Tibial artery (tissue), 4 donors: Measurements from ENCODE around the gene DLG2.

Source experiments
- DNase-seq, 2 donors: peaks; one replicate each; pipeline ENCODE4 v3.0.0-alpha.2; 2019
- H3K27ac ChIP-seq, 2 donors: fragments of 200-600 bp; sonication (generic) in 1 of 2; 1 replicate in 1 of 2; 2 replicates in 1 of 2; pipeline ENCODE4 v1.5.1; 2018 to 2019; ENCODE audit warnings: mild to moderate bottlenecking in 1 of 2
- H3K27me3 ChIP-seq, 2 donors: fragments of 200-600 bp; sonication (generic) in 1 of 2; one replicate each; pipeline versions ENCODE4 v1.5.1 to v1.6.0; 2016 to 2019
- H3K36me3 ChIP-seq, 3 donors: fragments of 200-600 bp; sonication (generic) in 2 of 3; one replicate each; pipeline ENCODE4 v1.5.1; 2016 to 2019; ENCODE audit warnings: mild to moderate bottlenecking in 2 of 3
- H3K4me1 ChIP-seq, 4 donors: fragments of 200-600 bp; sonication (generic) in 2 of 4; 1 replicate in 3 of 4; 2 replicates in 1 of 4; pipeline ENCODE4 v1.5.1; 2016 to 2019
- H3K4me3 ChIP-seq, 2 donors: fragments of 200-600 bp; sonication (generic) in 1 of 2; 1 replicate in 1 of 2; 2 replicates in 1 of 2; pipeline ENCODE4 v1.5.1; 2018 to 2019; ENCODE audit warnings: mild to moderate bottlenecking in 2 of 2
- H3K9me3 ChIP-seq, 3 donors: fragments of 200-600 bp; sonication (generic) in 1 of 3; one replicate each; pipeline ENCODE4 v1.5.1; 2016 to 2019
- CTCF ChIP-seq, 2 experiments: fragments of 200-600 bp in 1 of 2; fragments of 450-650 bp in 1 of 2; IDR thresholded peaks; one replicate each; pipeline ENCODE4 v1.5.1; 2017 to 2019; ENCODE audit warnings: antibody characterized with exemption in 2 of 2, mild to moderate bottlenecking in 1 of 2, moderate library complexity in 1 of 2
- intact Hi-C: fragments of 100-400 bp; cut with DNase I; formaldehyde crosslinking; loops from one replicate; pipeline ENCODE4 v1.15.0; 2023; ENCODE audit warnings: low total_unique reads

The DLG2 gene

DNA sequence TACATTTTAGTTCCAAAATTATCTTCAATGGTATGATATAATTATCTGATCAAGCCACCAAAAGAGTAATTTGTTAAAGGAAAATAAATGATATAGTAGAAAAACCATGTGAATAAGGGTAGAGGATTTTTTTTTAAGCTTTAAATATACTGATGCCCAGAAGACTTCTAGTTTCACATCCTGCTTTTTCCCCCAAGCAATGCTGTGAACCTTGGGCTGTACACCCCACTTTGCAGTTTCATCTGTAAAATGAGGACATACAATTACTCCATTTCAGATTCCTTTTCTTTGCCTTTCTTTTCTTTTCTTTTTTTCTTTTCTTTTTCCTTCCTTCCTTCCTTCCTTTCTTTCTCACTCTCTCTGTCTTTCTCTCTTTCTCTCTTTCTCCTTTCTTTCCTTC, 1125.4 kb downstream of the DLG2 start:
- intact Hi-C loops: no loop called here
- H3K27me3 ChIP-seq: no peaks in the 10 kb centered on the region
- H3K9me3 ChIP-seq: no peaks in the 10 kb centered on the region
- H3K36me3 ChIP-seq: no peaks in the 10 kb centered on the region
- H3K27ac ChIP-seq: no peak overlapping the region
- DNase-seq: no peak
- H3K4me1 ChIP-seq: peaks cover 0 to 11% (median 0%) of the 10 kb centered on the region in 4 donors
- no peak overlapping the region for H3K4me3 ChIP-seq
- no peak for TF ChIP-seq CTCF (IDR thresholded peaks at IDR 0.05)

DNA sequence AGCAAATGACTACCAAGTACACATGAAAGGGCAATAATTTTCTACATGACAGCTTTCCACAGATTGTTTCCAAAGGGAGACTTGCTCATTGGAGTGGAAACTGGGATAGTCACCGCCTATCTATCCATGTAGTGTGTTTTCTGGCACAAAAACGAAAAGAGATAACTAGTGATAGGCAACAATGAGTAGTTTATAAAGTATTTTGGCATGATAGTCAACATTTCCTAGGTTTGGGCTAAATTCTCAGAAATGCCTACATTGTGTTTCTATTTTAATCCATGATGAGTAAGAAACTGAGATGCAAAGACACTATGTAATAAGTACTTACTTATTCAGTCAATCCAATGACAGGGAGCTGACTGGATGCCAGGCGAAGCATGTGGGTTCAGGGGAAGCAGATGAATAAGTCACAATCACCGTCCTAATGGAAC, 1129.1 kb downstream of the DLG2 start:
- peaks cover 0 to 11% (median 0%) of the 10 kb centered on the region in 4 donors for H3K4me1 ChIP-seq
- intact Hi-C loops: no loop called here
- H3K9me3 ChIP-seq: no peaks in the 10 kb centered on the region
- TF ChIP-seq CTCF (IDR thresholded peaks at IDR 0.05): no peak
- no peaks in the 10 kb centered on the region for H3K27me3 ChIP-seq
- no peaks in the 10 kb centered on the region for H3K36me3 ChIP-seq
- no peak overlapping the region for H3K4me3 ChIP-seq
- peak overlapping the region in 1 of 2 donors; percentile 23 for H3K27ac ChIP-seq
- DNase-seq: no peak

DNA sequence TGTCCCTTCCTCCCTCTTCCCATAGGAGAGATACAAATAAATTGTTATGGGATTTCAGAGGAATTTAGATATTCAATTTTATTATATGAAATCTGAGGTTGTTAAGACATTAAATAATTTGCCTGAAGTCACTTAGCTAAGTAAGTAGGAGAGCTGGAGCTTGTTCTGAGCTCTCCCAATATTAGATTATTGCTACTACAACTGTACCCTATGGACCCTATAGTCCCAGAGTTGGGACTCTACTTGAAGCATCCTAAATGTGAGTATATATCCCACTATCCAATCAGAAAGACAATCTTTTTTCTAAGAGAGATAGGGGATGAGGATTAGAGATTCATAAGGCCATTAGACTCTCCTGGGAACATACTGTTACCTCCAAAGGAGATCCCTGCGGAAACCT, 1130.0 kb downstream of the DLG2 start:
- H3K27me3 ChIP-seq: no peaks in the 10 kb centered on the region
- intact Hi-C loops: no loop called here
- H3K9me3 ChIP-seq: no peaks in the 10 kb centered on the region
- no peak for TF ChIP-seq CTCF (IDR thresholded peaks at IDR 0.05)
- no peak overlapping the region for H3K4me3 ChIP-seq
- H3K36me3 ChIP-seq: no peaks in the 10 kb centered on the region
- H3K27ac ChIP-seq: no peak overlapping the region
- H3K4me1 ChIP-seq: peaks cover 0 to 14% (median 0%) of the 10 kb centered on the region in 4 donors
- no peak for DNase-seq

DNA sequence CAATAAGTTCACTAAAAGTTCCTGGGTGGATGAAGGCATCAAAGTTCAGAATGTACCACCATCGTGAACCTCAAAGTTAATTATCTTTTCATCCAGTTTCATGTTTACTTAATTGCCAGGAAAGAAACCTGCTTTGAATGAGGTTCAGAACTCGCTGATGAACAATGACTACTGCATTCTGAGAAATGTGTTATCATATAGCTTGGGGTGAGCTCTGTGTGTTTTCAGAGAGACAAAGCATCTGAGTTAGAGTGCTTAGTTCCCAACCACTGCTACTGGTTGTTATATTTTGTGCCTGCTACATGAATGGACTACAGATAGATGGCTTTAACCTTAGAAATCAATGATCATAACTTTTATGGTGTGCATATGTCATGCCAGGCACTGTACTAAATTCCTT, 1131.0 kb downstream of the DLG2 start:
- Histone ChIP-seq H3K36me3 (no peaks in the 10 kb centered on the region), H3K27me3 (no peaks in the 10 kb centered on the region), H3K4me1 (peaks cover 0 to 15% (median 0%) of the 10 kb centered on the region in 4 donors), H3K9me3 (no peaks in the 10 kb centered on the region), H3K27ac (no peak overlapping the region), H3K4me3 (no peak overlapping the region)
- no peak for TF ChIP-seq CTCF (IDR thresholded peaks at IDR 0.05)
- intact Hi-C loops: no loop called here
- no peak for DNase-seq

DNA sequence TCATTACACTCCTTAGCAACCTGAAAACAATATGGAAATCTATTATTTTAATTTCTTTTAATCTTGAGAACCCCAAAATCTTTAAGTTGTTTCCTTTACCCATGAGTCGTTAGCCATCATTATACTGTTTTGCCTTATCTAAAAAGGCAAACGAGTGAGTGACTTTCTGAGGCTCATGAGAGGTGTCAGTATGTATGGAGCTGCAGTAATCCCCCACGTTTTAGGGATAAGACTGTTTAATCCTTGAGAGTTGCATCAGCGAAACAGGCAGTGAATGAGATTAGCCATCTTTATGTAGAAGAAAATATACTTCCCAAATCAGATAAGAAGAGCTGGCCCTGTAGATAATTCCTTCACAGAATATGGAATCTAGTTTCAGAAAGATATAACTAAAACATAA, 1147.0 kb downstream of the DLG2 start:
- Histone ChIP-seq H3K27me3 (no peaks in the 10 kb centered on the region), H3K36me3 (no peaks in the 10 kb centered on the region), H3K27ac (no peak overlapping the region), H3K9me3 (no peaks in the 10 kb centered on the region), H3K4me1 (no peaks in the 10 kb centered on the region), H3K4me3 (no peak overlapping the region)
- no peak for DNase-seq
- TF ChIP-seq CTCF (IDR thresholded peaks at IDR 0.05): no peak
- intact Hi-C loops: no loop called here

GRCh38 chr11:84476581-84476980, 1150.6 kb downstream of the DLG2 start:
- H3K4me3 ChIP-seq: no peak overlapping the region
- no peaks in the 10 kb centered on the region for H3K9me3 ChIP-seq
- H3K4me1 ChIP-seq: no peaks in the 10 kb centered on the region
- intact Hi-C loops: no loop called here
- TF ChIP-seq CTCF (IDR thresholded peaks at IDR 0.05): no peak
- no peak overlapping the region for H3K27ac ChIP-seq
- H3K27me3 ChIP-seq: no peaks in the 10 kb centered on the region
- no peak for DNase-seq
- H3K36me3 ChIP-seq: no peaks in the 10 kb centered on the region
